Sciatic nerve (tissue), 2 donors: ENCODE data around the gene CRYBG1. TPM values are rescaled to one million over a fixed set of nuclear protein-coding genes. Genes with fewer than 3 reads are reported as not detected.

Experiments
- ATAC-seq: fragments of 200-7000 bp; cut with Tn5 transposase; one replicate; pipeline ENCODE4 v1.9.1; 2020; ENCODE audit warnings: mild to moderate bottlenecking, moderate library complexity
- DNase-seq: peaks from one replicate; pipeline ENCODE4 v3.0.0-alpha.2; 2020; ENCODE audit warnings: low spot score
- intact Hi-C: fragments of 100-400 bp; cut with DNase I; formaldehyde crosslinking; loops from one replicate; pipeline ENCODE4 v1.14.2; 2022
- total RNA-seq: library from RNA; stranded (reverse); fragmentation: NEBNext Ultra II Directional; extraction: Animal tissue kit (Norgen Biotek cat#: 25700); gene quantifications from one replicate; pipeline ENCODE4 v1.2.1, GENCODE V29; 2021
- donor health status: DM: no; HTN: no; CAD: no.
- donor health status: DM: no; HTN: no; CAD: no.

Gene CRYBG1
- total RNA-seq, 1 donor from 2014 or later = 10.7 TPM

GRCh38 chr6:106451439-106451838 lies 90.9 kb downstream of the CRYBG1 start:
- no peak for ATAC-seq
- intact Hi-C loops = no loop called here
- DNase-seq = no peak

GRCh38 chr6:106452628-106453027 lies 92.1 kb downstream of the CRYBG1 start:
- ATAC-seq (no peak), DNase-seq (no peak)
- intact Hi-C loops = no loop called here

GRCh38 chr6:106453756-106454367 lies 93.3 kb downstream of the CRYBG1 start:
- intact Hi-C loops = no loop called here
- ATAC-seq (no peak), DNase-seq (no peak)

- DNase-seq (no peak), ATAC-seq (no peak)
- intact Hi-C loops = no loop called here
These were observed 96.2 kb downstream of the CRYBG1 start for GRCh38 chr6:106456756-106457155.

GRCh38 chr6:106458021-106458986 lies 97.8 kb downstream of the CRYBG1 start:
- intact Hi-C loops = no loop called here
- DNase-seq = no peak
- ATAC-seq = no peak

- no peak for DNase-seq
- intact Hi-C loops = no loop called here
- no peak for ATAC-seq
These were observed 100.0 kb downstream of the CRYBG1 start for GRCh38 chr6:106460481-106460880.

GRCh38 chr6:106461084-106461483 lies 100.6 kb downstream of the CRYBG1 start:
- ATAC-seq (no peak), DNase-seq (no peak)
- intact Hi-C loops = no loop called here

- ATAC-seq = no peak
These were observed 102.5 kb downstream of the CRYBG1 start for GRCh38 chr6:106462923-106463557.

GRCh38 chr6:106466211-106466610 lies 105.7 kb downstream of the CRYBG1 start:
- ATAC-seq = no peak
- intact Hi-C loops = no loop called here
- DNase-seq = no peak

More at GRCh38 chr6:106462923-106463557, 102.5 kb downstream of the CRYBG1 start:
- intact Hi-C loops = no loop called here
- no peak for DNase-seq

- ATAC-seq (no peak), DNase-seq (no peak)
- intact Hi-C loops = no loop called here
These were observed 108.4 kb downstream of the CRYBG1 start for GRCh38 chr6:106468935-106469334.

- no peak for ATAC-seq
- intact Hi-C loops = no loop called here
- no peak for DNase-seq
These were observed 109.4 kb downstream of the CRYBG1 start for GRCh38 chr6:106469882-106470281.

GRCh38 chr6:106470316-106470715 lies 109.8 kb downstream of the CRYBG1 start:
- ATAC-seq = no peak
- no peak for DNase-seq
- intact Hi-C loops = no loop called here

GRCh38 chr6:106470811-106471210 lies 110.3 kb downstream of the CRYBG1 start:
- intact Hi-C loops = no loop called here
- ATAC-seq (no peak), DNase-seq (no peak)

GRCh38 chr6:106473812-106474211 lies 113.3 kb downstream of the CRYBG1 start:
- ATAC-seq (no peak), DNase-seq (no peak)
- intact Hi-C loops = no loop called here

- DNase-seq = no peak
- ATAC-seq = no peak
- intact Hi-C loops = no loop called here
These were observed 113.9 kb downstream of the CRYBG1 start for GRCh38 chr6:106474466-106474865.

GRCh38 chr6:106475284-106475683 lies 114.8 kb downstream of the CRYBG1 start:
- intact Hi-C loops = no loop called here
- ATAC-seq (no peak), DNase-seq (no peak)

GRCh38 chr6:106476331-106477105 lies 116.0 kb downstream of the CRYBG1 start:
- DNase-seq (no peak), ATAC-seq (no peak)
- intact Hi-C loops = no loop called here

- ATAC-seq = no peak
- intact Hi-C loops = no loop called here
These were observed 116.6 kb downstream of the CRYBG1 start for GRCh38 chr6:106477146-106477545.

GRCh38 chr6:106477790-106478189 lies 117.3 kb downstream of the CRYBG1 start:
- intact Hi-C loops = no loop called here
- DNase-seq (no peak), ATAC-seq (no peak)

More at GRCh38 chr6:106477146-106477545, 116.6 kb downstream of the CRYBG1 start:
- DNase-seq = no peak
